ENCODE data around the gene UBR4.

The UBR4 gene

DNA sequence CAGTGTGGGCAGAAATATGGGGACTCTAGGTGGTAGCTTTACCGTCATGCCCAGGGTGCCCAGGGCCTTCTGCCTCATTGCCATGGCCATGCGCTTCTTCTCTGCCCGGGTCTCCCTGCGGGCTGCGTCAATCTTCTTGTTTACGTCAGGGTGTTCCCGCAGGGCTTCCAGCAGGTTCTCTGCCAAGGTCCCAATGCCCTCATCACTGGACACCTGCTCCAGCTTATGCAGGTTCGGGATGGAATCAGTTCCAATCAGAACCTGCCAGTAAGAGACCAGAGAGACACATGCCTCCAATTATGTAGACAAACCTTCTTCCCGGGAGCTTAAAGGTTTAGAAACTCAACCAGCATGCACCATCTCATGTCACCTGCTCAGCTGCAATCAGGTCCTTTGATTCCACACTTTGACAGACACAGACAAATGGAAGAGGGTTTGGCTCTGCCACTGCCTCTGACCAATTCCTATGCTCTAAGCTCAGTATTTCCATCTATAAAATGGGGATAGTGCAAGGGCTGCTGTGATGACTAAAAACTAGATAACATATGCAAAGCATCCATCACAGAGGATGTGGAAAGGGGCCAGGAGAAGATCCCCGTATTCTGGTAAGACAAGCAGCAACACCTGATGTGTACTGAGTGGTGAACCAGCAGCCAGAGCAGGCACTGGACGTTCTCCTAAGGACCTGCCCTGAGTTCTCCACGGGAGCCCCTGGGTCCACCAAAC, 121.2 kb downstream of the UBR4 start:
- TF ChIP-seq, protein P1, sequence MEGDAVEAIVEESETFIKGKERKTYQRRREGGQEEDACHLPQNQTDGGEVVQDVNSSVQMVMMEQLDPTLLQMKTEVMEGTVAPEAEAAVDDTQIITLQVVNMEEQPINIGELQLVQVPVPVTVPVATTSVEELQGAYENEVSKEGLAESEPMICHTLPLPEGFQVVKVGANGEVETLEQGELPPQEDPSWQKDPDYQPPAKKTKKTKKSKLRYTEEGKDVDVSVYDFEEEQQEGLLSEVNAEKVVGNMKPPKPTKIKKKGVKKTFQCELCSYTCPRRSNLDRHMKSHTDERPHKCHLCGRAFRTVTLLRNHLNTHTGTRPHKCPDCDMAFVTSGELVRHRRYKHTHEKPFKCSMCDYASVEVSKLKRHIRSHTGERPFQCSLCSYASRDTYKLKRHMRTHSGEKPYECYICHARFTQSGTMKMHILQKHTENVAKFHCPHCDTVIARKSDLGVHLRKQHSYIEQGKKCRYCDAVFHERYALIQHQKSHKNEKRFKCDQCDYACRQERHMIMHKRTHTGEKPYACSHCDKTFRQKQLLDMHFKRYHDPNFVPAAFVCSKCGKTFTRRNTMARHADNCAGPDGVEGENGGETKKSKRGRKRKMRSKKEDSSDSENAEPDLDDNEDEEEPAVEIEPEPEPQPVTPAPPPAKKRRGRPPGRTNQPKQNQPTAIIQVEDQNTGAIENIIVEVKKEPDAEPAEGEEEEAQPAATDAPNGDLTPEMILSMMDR (IDR thresholded peaks at IDR 0.05; ENCODE audit: low read depth, low read length): no peak
- no peak for DNase-seq (ENCODE audit: extremely low read depth, low read depth)

DNA sequence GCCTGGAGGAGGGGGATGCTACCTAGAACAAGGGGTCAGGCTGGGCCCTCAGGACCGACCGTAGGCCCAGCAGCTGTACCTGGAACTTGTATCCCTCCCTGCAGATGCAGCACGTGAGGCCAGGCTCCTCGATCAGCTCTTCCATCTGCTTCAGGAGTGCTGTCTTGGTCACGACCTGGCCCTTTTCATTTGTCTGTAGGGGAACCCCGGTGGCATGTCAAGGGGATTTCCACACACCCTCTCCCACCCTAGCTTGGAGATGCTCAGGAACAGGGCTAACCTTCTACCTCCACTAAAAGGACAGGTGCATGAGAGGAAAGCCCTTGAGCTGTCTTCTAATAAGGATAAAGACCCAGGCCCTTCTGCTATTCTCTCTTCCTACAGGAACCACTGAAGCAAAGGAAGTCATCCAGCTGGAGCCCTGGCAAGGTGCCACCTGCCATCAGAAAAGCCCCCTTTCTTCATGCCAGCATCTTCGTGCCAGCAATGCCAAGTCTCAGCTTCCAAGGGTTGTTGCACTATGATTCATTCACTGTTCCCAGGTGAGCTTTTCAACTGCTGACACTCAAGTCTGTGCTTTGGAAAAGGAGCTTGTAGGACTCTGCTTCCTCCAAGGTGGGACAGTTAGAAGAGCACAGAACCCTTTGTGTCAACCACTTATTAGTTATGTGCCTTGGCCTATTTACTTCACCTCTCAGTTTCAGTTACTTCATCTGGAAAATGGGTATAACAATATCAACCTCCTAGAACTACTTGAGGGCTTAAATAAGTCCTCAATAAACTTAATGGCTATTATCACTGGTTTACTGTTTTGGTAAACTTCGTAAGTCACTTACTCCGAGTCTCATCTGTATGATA, 122.1 kb downstream of the UBR4 start:
- TF ChIP-seq, protein P1 (IDR thresholded peaks at IDR 0.05; ENCODE audit: low read depth, low read length): no peak
- DNase-seq (ENCODE audit: extremely low read depth, low read depth): no peak

DNA sequence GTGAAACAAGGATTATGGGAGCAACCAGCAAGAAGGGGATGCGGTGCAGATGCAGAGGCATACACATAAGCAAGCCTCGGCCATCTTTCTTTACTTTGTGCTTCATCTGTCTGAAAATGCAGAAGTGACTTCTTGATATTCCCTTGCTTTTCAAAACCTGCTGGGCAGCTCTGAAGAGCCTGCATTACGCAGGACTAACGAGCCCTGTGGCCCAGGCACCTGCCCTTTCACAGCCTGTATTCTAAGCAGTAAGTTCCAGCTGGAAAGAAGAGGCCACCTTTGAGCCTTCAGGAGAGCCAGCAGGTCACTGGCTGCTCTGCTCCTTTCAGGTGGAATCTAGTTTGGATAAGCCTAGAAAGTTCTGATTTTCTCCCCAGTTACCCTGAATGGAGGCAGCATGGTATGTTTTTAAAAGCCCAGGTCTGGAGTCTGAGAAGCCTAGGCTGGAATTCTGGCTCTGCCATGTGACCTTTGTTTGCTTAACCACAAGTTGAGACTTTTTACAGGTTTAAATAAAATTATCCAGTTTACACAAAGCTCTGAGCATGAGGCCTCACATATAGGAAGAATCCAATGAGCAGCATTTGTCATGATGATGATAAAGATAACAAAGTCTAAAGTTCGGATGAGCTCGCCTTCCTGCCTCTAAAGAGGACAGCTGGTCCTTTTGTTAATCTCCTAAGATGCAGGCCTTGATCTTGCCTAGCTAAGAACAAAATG, 122.9 kb downstream of the UBR4 start:
- TF ChIP-seq, protein P1 (IDR thresholded peaks at IDR 0.05; ENCODE audit: low read depth, low read length): no peak
- DNase-seq (ENCODE audit: extremely low read depth, low read depth): no peak

DNA sequence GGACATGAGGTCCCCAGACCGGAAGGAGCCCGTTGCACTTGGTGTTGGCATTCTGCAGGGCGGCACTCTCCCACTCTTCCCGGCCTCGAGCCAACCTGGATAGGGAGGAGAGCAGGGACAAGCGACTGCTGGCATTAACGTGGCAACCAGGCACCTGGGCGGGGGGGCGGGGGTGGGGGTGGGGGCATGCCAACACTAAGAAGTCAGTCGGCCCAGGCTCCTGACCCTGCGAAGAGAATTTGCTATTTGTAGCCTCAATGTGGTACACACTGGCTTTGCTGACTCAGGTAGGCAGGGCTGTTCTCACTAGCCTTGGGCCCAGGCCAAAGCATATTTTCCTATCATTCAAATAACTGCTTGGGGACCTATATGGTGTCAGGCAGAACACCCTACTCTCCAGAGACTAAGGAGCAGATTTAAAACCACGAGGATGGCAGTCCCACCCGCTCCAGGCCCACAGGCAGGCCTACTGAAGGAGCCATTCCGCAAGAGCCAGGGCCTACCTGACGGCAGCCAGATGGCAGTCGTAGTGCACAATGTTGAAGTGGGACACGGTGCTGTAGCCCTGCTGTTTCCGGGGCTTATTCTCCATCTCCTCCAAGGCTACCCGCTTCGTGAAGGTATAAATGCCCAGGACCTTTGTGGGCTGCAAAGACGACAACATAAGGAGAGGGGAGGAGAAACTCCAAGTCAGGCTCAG, 123.7 kb downstream of the UBR4 start:
- DNase-seq (ENCODE audit: extremely low read depth, low read depth): no peak
- TF ChIP-seq, protein P1 (IDR thresholded peaks at IDR 0.05; ENCODE audit: low read depth, low read length): no peak

DNA sequence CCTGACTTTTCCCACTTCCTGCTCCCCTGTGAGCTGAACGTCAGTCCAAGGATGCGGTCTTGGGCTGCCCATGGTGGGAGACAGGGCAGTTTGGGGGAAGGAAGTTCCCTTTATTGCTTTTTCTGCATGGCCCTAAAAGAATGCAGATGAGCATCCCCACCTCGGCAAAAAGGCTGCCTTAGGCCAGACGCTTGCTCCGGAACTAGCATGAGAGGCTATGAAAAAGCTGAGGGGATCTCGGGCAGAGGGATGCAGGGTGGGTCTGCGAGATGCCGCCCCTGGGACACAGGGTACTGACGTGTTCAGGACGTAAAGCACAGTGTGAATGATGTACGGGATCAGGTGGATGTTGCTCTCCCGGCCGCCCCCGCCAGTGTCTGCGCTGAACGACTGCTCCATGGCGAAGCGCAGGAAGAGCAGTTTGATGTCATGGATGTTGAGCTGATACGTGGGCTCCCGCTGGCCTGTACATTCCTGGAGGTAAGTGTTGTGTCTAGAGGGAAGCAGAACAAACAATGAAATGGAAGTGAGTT, 125.8 kb downstream of the UBR4 start:
- TF ChIP-seq, protein P1 (IDR thresholded peaks at IDR 0.05; ENCODE audit: low read depth, low read length): no peak
- no peak for DNase-seq (ENCODE audit: extremely low read depth, low read depth)

DNA sequence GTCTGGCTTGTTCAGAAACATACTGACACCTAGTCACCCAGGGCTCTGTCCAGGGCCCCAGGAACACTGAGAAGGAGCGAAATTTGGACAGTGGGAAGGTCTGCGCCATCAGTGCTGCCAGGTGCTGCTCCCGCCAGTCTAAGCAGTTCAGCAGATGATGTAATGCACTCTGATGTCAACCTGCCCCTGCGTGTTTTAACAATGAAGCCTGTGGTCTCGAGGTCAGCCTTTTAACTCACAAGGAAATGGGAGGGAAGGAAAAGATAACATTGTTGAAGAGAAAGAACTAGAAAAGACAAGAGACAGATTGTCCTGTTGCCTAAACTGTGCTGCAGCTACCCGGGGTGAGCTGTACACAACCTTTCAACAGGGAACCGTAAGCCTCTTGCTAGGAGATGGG, 127.0 kb downstream of the UBR4 start:
- TF ChIP-seq, protein P1 (IDR thresholded peaks at IDR 0.05; ENCODE audit: low read depth, low read length): no peak
- no peak for DNase-seq (ENCODE audit: extremely low read depth, low read depth)

Measured in AG09319 (cell line).